ENCODE data around the gene MSL3B.

Gene MSL3B

GRCh38 chr2:233867993-233868532, at the start of gene MSL3B:
Gene MSL3B (minus strand): TSS chr2:233868386.
- Mint-ChIP-seq H3K9me3 (ENCODE audit: low read depth) (peaks cover 23% of the 10 kb centered on the region), H3K27ac (peak within 1 kb of the TSS; percentile 88), H3K4me1 (ENCODE audit: low read depth) (no peaks in the 10 kb centered on the region), H3K4me3 (ENCODE audit: low read depth) (peak within 1 kb of the TSS; percentile 89), H3K27me3 (peaks cover 32% of the 10 kb centered on the region), H3K36me3 (ENCODE audit: insufficient read depth) (peaks cover 24% of the 10 kb centered on the region)
- peak; percentile 23 for DNase-seq (ENCODE audit: low spot score, unreplicated experiment)
- no peak for TF ChIP-seq CTCF (IDR thresholded peaks at IDR 0.05; ENCODE audit: unreplicated experiment)

GRCh38 chr2:233917116-233917515, 48.9 kb upstream of the MSL3B start, which contains the start of gene TRPM8:
Gene TRPM8 (plus strand): TSS chr2:233917373. CDS start chr2:233926538, 9,165 bp downstream.
- Mint-ChIP-seq H3K9me3 (ENCODE audit: low read depth) (no peaks in the 10 kb centered on the region), H3K27me3 (peaks cover 34% of the 10 kb centered on the region), H3K4me3 (ENCODE audit: low read depth) (no peak within 1 kb of the TSS), H3K4me1 (ENCODE audit: low read depth) (no peaks in the 10 kb centered on the region), H3K36me3 (ENCODE audit: insufficient read depth) (no peaks in the 10 kb centered on the region), H3K27ac (no peak within 1 kb of the TSS)
- no peak for DNase-seq (ENCODE audit: low spot score, unreplicated experiment)
- TF ChIP-seq CTCF (IDR thresholded peaks at IDR 0.05; ENCODE audit: unreplicated experiment): no peak

GRCh38 chr2:233915128-233915527, 46.9 kb upstream of the MSL3B start:
- no peaks in the 10 kb centered on the region for H3K36me3 Mint-ChIP-seq (ENCODE audit: insufficient read depth)
- H3K4me3 Mint-ChIP-seq (ENCODE audit: low read depth): no peak overlapping the region
- H3K9me3 Mint-ChIP-seq (ENCODE audit: low read depth): no peaks in the 10 kb centered on the region
- no peak overlapping the region for H3K27ac Mint-ChIP-seq
- no peaks in the 10 kb centered on the region for H3K4me1 Mint-ChIP-seq (ENCODE audit: low read depth)
- TF ChIP-seq CTCF (IDR thresholded peaks at IDR 0.05; ENCODE audit: unreplicated experiment): peak; percentile 23
- no peak for DNase-seq (ENCODE audit: low spot score, unreplicated experiment)
- peaks cover 47% of the 10 kb centered on the region for H3K27me3 Mint-ChIP-seq

- Mint-ChIP-seq H3K9me3 (ENCODE audit: low read depth) (no peaks in the 10 kb centered on the region), H3K4me1 (ENCODE audit: low read depth) (no peaks in the 10 kb centered on the region), H3K36me3 (ENCODE audit: insufficient read depth) (no peaks in the 10 kb centered on the region), H3K27ac (no peak overlapping the region), H3K27me3 (peaks cover 54% of the 10 kb centered on the region), H3K4me3 (ENCODE audit: low read depth) (no peak overlapping the region)
- peak; percentile 72 for DNase-seq (ENCODE audit: low spot score, unreplicated experiment)
- TF ChIP-seq CTCF (IDR thresholded peaks at IDR 0.05; ENCODE audit: unreplicated experiment): no peak
These were observed 44.7 kb upstream of the MSL3B start for GRCh38 chr2:233912691-233913423.

- TF ChIP-seq CTCF (IDR thresholded peaks at IDR 0.05; ENCODE audit: unreplicated experiment): no peak
- no peaks in the 10 kb centered on the region for H3K36me3 Mint-ChIP-seq (ENCODE audit: insufficient read depth)
- no peak overlapping the region for H3K4me3 Mint-ChIP-seq (ENCODE audit: low read depth)
- H3K4me1 Mint-ChIP-seq (ENCODE audit: low read depth): no peaks in the 10 kb centered on the region
- peaks cover 4% of the 10 kb centered on the region for H3K9me3 Mint-ChIP-seq (ENCODE audit: low read depth)
- no peak for DNase-seq (ENCODE audit: low spot score, unreplicated experiment)
- peaks cover 58% of the 10 kb centered on the region for H3K27me3 Mint-ChIP-seq
- H3K27ac Mint-ChIP-seq: no peak overlapping the region
These were observed 39.4 kb upstream of the MSL3B start for GRCh38 chr2:233907627-233908026.

Measured in progenitor cell of endocrine pancreas (in vitro differentiated cells).